ENCODE measurements around the gene GALNT10. TPM values are rescaled to one million over a fixed set of nuclear protein-coding genes. Genes with fewer than 3 reads are reported as not detected.

The GALNT10 gene
- total and polyA plus RNA-seq, 2 experiments from 2014 or later = 3.2 to 12.9 TPM

DNA sequence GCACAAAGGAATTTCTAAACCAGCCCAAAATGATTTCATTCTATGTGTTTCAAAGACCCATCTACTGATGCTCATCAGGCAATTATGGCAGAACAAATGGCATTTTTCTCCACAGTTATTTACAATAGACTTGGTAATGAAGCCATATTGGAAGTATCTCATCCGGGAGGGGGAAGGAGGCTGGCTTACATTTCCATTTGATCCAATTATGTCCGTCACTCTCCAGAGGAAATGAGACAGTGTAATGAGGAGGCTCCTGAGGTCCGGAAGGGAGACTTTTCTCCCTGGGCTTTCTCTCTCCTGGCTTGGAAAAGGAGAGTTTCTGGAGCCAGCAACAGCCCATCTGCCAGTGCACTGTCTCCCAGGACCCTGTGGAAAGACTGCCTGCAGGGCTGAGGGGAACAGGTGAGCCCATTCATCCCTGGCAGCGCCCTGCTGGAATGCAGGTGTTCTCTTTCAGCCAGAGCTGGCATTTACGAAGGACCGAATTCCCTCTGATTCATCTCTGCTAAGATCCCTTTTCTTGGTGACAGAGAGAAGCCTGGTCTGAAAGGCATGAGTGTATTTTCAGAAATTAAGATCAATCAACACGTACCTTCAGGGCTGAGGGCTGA lies 200.3 kb downstream of the GALNT10 start (continued):
- TF ChIP-seq, protein P1, sequence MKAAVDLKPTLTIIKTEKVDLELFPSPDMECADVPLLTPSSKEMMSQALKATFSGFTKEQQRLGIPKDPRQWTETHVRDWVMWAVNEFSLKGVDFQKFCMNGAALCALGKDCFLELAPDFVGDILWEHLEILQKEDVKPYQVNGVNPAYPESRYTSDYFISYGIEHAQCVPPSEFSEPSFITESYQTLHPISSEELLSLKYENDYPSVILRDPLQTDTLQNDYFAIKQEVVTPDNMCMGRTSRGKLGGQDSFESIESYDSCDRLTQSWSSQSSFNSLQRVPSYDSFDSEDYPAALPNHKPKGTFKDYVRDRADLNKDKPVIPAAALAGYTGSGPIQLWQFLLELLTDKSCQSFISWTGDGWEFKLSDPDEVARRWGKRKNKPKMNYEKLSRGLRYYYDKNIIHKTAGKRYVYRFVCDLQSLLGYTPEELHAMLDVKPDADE (IDR thresholded peaks at IDR 0.05) = no peak
- TF ChIP-seq NANOG (IDR thresholded peaks at IDR 0.05; ENCODE audit: borderline replicate concordance) (no peak), ZNF114 (CRISPR knock-in tag; IDR thresholded peaks at IDR 0.05) (no peak), CREB1 (CRISPR knock-in tag; IDR thresholded peaks at IDR 0.05; ENCODE audit: low read depth) (no peak), JUNB (IDR thresholded peaks at IDR 0.05; ENCODE audit: unreplicated experiment) (no peak), STAT1 (IDR thresholded peaks at IDR 0.05; ENCODE audit: unreplicated experiment) (no peak), POLR2AphosphoS5 (IDR thresholded peaks at IDR 0.05; ENCODE audit: low read depth) (no peak), EZH2phosphoT487 (IDR thresholded peaks at IDR 0.05; ENCODE audit: unreplicated experiment) (no peak), EZH2 (IDR thresholded peaks at IDR 0.05; ENCODE audit: low read depth, unreplicated experiment) (no peak)
- TF ChIP-seq, protein P2, sequence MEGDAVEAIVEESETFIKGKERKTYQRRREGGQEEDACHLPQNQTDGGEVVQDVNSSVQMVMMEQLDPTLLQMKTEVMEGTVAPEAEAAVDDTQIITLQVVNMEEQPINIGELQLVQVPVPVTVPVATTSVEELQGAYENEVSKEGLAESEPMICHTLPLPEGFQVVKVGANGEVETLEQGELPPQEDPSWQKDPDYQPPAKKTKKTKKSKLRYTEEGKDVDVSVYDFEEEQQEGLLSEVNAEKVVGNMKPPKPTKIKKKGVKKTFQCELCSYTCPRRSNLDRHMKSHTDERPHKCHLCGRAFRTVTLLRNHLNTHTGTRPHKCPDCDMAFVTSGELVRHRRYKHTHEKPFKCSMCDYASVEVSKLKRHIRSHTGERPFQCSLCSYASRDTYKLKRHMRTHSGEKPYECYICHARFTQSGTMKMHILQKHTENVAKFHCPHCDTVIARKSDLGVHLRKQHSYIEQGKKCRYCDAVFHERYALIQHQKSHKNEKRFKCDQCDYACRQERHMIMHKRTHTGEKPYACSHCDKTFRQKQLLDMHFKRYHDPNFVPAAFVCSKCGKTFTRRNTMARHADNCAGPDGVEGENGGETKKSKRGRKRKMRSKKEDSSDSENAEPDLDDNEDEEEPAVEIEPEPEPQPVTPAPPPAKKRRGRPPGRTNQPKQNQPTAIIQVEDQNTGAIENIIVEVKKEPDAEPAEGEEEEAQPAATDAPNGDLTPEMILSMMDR (conservative IDR thresholded peaks at IDR 0.05; ENCODE audit: low read depth in 2 of 2) = no peak

DNA sequence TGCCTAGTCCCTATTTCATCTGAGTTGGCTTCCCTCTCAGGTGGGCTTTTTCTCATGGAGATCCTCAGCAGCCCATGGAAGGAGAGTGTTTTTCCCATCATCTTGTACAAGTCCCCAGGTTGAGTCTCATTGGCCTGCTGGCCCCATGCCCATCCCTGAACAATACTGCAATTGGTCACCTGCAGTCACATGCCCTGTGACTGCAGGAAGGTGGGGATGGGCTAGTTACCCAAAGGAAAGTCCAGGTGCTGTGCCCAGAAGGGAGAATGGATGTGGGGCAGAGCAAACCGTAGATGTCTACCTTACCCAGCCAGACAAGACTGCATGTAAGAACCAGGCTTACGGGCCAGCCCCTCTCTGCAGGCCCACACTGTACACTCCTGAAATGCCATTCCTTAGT lies 201.3 kb downstream of the GALNT10 start:
- no peaks in the 10 kb centered on the region for H4K20me1 ChIP-seq (replicated peaks; ENCODE audit: insufficient read depth)
- peaks cover 4% of the 10 kb centered on the region for H3K9me2 ChIP-seq (ENCODE audit: insufficient read depth)
- H3K4me2 ChIP-seq = no peak overlapping the region
- H3F3A ChIP-seq (replicated peaks; ENCODE audit: low read depth) = 0 out of 2 replicates have a peak, but pooled peaks cover 4% of the 10 kb centered on the region
- Mint-ChIP-seq H3K9me3 (peaks cover 5% of the 10 kb centered on the region; the same call in 1 of the 3 replicates), H3K27me3 (ENCODE audit: insufficient read depth, low read depth, poor library complexity) (peaks cover 10% of the 10 kb centered on the region), H3K4me1 (peaks cover 29% of the 10 kb centered on the region), H3K27ac (no peak overlapping the region), H3K36me3 (ENCODE audit: low read depth) (peaks cover 18% of the 10 kb centered on the region), H3K4me3 (no peak overlapping the region)
- ATAC-seq = no peak
- H3K4me1 ChIP-seq (ENCODE audit: insufficient read depth) = peaks cover 13% of the 10 kb centered on the region
- no peak overlapping the region for H2AFZ ChIP-seq
- no peak overlapping the region for H3K27ac ChIP-seq (ENCODE audit: low read depth)
- no peaks in the 10 kb centered on the region for H3K27me3 ChIP-seq (ENCODE audit: insufficient read depth)
- TF ChIP-seq, protein P3, sequence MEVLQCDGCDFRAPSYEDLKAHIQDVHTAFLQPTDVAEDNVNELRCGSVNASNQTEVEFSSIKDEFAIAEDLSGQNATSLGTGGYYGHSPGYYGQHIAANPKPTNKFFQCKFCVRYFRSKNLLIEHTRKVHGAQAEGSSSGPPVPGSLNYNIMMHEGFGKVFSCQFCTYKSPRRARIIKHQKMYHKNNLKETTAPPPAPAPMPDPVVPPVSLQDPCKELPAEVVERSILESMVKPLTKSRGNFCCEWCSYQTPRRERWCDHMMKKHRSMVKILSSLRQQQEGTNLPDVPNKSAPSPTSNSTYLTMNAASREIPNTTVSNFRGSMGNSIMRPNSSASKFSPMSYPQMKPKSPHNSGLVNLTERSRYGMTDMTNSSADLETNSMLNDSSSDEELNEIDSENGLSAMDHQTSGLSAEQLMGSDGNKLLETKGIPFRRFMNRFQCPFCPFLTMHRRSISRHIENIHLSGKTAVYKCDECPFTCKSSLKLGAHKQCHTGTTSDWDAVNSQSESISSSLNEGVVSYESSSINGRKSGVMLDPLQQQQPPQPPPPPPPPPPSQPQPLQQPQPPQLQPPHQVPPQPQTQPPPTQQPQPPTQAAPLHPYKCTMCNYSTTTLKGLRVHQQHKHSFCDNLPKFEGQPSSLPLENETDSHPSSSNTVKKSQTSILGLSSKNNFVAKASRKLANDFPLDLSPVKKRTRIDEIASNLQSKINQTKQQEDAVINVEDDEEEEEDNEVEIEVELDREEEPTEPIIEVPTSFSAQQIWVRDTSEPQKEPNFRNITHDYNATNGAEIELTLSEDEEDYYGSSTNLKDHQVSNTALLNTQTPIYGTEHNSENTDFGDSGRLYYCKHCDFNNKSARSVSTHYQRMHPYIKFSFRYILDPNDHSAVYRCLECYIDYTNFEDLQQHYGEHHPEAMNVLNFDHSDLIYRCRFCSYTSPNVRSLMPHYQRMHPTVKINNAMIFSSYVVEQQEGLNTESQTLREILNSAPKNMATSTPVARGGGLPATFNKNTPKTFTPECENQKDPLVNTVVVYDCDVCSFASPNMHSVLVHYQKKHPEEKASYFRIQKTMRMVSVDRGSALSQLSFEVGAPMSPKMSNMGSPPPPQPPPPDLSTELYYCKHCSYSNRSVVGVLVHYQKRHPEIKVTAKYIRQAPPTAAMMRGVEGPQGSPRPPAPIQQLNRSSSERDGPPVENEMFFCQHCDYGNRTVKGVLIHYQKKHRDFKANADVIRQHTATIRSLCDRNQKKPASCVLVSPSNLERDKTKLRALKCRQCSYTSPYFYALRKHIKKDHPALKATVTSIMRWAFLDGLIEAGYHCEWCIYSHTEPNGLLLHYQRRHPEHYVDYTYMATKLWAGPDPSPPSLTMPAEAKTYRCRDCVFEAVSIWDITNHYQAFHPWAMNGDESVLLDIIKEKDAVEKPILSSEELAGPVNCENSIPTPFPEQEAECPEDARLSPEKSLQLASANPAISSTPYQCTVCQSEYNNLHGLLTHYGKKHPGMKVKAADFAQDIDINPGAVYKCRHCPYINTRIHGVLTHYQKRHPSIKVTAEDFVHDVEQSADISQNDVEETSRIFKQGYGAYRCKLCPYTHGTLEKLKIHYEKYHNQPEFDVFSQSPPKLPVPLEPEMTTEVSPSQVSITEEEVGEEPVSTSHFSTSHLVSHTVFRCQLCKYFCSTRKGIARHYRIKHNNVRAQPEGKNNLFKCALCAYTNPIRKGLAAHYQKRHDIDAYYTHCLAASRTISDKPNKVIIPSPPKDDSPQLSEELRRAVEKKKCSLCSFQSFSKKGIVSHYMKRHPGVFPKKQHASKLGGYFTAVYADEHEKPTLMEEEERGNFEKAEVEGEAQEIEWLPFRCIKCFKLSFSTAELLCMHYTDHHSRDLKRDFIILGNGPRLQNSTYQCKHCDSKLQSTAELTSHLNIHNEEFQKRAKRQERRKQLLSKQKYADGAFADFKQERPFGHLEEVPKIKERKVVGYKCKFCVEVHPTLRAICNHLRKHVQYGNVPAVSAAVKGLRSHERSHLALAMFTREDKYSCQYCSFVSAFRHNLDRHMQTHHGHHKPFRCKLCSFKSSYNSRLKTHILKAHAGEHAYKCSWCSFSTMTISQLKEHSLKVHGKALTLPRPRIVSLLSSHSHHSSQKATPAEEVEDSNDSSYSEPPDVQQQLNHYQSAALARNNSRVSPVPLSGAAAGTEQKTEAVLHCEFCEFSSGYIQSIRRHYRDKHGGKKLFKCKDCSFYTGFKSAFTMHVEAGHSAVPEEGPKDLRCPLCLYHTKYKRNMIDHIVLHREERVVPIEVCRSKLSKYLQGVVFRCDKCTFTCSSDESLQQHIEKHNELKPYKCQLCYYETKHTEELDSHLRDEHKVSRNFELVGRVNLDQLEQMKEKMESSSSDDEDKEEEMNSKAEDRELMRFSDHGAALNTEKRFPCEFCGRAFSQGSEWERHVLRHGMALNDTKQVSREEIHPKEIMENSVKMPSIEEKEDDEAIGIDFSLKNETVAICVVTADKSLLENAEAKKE (CRISPR knock-in tag; IDR thresholded peaks at IDR 0.05) = no peak
- no peak for TF ChIP-seq EZH2 (IDR thresholded peaks at IDR 0.05; ENCODE audit: low read depth, unreplicated experiment)
- H3K79me2 ChIP-seq (replicated peaks; ENCODE audit: insufficient read depth) = no peaks in the 10 kb centered on the region
- no peak for DNase-seq (ENCODE audit: low spot score)
- H3K4me3 ChIP-seq = no peak overlapping the region
- H3K36me3 ChIP-seq (ENCODE audit: insufficient read depth) = no peaks in the 10 kb centered on the region

Measured in GM23338 (cell line).